ENCODE results near the gene WWP2.
"Not testable (repeated sequence)": the region's sequence is repeated elsewhere in the genome, so short reads cannot be mapped to it uniquely, and the experiment has no call there.

WWP2 gene

GRCh38 chr16:69747115-69747514, 15.0 kb upstream of the WWP2 start:
- DNase-seq: peak; percentile 89

GRCh38 chr16:69748694-69749345, 13.3 kb upstream of the WWP2 start:
- no peak for DNase-seq

GRCh38 chr16:69754143-69754468, 8.0 kb upstream of the WWP2 start:
- no peak for DNase-seq

- DNase-seq: peak; percentile 98
Observed at GRCh38 chr16:69754469-69755310, 7.4 kb upstream of the WWP2 start, which contains the start of gene NOB1. TSS of gene NOB1 (minus strand) at chr16:69754926. CDS start at chr16:69754910, 16 bp downstream.

DNA sequence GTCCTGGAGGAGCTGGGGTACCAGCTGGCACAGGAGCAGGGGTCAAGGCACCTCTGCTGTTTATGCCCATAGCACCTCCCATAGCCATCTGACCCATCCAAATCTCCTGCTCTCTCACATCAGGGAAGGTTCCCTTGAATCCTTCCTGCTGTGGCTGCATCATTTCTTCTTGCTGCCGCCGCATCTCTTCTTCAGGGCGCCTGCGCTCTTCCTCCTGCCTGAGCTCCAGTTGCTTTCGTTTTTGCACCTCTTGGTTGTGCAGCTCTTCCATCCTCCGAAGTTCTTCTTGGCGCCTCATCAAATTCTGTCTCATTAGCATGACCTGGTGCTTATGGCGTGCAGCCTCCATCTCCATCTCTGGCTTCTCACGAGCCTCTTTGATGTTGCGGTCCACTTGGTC, 5.4 kb upstream of the WWP2 start:
- DNase-seq: no peak

GRCh38 chr16:69757375-69757774, 4.8 kb upstream of the WWP2 start:
- DNase-seq: peak; percentile 34

DNA sequence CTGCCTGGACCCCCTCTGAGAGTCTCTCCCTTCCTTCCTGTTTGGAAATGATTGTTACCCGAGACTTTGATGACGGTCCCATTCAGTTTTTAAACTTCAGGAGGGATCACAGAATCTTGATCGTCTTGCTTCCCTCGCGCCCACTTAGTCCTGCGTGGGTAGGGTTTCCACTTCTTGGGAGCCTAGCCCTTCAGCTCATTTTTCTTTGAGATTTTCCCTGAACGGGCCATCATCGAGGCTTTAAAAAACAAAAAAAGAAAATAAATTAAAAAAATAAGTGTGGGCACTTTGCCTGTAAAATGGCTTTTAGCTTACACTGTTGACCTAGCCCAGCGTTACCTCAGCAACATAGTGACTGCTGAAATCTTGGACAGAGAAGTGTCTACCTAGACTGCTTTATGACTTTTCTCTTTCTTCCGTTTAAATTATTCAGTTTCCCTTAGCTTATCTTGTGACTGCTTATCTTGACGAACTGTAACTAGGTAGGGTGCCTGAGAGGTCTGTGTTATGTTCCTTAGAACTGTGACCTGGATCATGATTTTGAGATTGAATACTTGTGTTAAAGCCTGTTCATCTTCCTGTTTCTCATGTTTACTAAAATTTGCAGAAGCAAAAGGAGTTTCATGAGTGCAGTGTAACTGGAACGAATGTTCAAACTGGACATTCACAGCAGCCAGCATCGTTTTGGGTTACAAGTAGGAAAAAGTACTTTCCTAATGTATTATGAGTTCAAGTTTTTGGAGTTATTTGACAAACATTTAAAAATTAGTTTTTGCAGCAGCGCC, 874 bp downstream of the WWP2 start:
- no peak for DNase-seq

DNA sequence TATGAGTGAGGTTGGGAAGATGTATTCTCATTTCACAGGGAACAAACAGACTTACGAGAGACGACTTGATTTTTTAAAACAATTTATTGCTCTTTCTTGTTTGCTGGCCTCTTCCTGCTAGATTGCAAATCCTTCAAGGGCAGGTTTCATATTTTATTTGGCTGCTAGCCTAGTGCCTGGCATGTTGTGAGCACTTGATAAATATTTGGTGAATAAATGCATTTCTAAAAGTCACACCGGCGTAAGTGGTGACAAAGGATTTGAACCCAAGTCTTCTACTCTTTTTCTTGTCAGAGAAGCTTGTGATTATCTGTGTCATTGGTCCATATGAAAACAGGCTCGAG, 1.4 kb downstream of the WWP2 start:
- no peak for DNase-seq

DNA sequence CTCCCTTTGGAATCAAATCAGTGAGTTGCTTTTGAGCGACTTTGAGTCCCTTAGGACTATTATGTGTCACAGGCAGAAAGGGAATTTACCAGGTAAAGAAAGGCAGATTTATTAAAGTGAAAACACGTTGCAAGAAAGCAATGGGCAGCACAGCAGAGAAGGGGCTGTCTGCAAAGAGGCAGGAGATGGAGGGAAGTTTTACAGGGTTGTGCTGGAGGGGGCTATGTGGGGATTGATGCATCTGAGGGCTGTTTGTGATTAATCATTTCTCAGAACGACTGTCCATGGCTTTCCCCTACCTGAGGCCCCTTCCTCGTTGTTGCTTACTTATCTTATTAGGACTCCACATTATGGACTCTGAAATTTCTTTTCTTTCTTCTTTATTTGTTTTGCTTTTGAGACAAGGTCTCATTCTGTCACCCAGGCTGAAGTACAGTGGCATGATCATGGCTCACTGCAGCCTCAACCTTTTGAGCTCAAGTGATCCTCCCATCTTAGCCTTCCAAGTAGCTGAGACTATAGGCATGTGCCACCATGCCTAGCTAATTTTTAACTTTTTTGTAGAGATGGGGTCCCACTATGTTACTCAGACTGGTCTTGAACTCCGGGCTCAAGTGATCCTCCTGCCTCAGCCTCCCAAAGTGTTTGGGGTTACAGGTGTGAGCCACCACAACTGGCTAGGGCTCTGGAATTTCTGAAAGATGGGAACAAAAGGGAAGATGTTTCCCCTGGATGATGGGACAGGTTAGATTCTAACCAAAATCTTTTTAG, 5.5 kb downstream of the WWP2 start:
- DNase-seq: no peak

DNA sequence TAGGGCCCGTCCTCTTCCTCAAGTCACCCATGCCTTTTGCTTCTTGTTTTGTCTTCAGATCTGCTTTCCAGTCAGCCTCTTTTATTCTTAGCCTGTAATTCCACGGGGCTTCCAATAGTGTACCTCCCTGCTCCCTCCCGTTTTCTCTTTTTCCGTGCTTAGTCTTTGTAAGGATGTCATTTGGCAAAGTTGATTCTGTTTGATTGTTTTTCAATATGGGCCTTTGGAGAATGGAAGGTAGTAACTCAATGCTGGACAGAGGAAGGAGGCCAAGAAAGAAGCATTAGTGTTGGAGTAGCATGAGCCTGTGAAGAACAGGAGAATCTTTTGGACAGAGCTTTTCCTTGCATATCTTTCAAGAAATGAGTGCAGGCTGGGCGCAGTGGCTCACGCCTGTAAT, 6.5 kb downstream of the WWP2 start:
- no peak for DNase-seq

DNA sequence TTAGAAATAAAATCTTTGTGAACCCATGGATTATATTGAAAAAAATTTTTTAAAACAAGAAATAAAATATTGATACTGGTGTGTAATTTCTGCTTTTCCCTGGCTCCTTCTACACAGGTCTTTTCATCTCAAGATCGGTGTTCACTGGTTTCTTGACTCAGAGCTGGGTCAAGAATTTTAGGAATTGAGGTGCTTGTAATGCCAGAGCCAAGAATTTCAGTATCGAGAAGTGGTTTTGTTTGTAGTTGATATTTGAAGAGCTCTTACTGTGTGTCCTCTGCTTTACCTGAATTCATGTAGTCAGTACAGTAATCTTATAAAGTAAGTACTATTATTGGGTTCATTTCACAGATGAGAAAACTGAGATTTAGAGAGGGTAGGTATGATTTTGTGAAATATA, 7.3 kb downstream of the WWP2 start:
- no peak for DNase-seq

DNA sequence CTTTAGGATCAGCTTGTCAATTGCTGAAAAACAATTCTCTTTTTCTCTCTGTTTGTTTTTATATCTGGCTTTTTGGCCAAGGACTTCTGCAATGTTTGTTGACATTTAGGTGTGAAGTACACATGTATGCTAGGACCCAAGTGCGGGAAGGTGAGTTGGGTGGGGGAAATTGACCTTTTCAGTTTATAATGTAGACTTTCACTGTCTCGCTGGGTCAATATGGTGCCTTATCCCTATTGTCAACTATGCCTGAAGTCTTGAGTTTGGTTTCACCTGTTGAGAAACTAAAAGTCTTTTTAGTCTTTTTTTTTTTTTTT, 9.5 kb downstream of the WWP2 start:
- no peak for DNase-seq

DNA sequence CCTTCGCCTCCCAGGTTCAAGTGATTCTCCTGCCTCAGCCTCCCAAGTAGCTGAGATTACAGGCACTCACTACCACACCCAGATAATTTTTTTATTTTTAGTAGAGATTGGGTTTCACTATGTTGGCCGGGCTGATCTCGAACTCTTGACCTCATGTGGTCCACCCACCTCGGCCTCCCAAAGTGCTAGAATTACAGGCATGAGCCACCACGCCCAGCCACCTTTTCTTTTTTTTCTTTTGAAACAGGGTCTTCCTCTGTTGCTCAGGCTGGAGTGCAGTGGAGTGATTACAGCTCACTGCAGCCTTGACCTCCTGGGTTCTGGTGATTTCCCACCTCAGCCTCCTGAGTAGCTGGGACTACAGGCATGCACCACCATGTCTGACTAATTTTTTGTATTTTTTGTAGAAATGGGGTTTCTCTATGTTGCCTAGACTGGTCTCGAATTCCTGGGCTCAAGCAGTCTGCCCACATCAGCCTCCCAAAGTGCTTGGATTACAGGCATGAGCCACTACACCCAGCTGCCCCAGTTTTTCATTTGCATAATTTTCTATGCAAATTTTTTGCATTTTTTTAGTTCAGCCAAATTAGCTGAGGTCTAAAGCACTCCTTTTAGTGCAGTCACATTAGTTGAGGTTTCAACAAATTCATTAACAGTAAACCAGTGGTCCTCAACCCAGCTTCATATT, 11.3 kb downstream of the WWP2 start:
- no peak for DNase-seq

GRCh38 chr16:69775563-69775962, 13.4 kb downstream of the WWP2 start:
- DNase-seq: no peak

- no peak for DNase-seq
Observed at GRCh38 chr16:69779724-69780123, 17.6 kb downstream of the WWP2 start.

- DNase-seq: no peak
Observed at GRCh38 chr16:69781118-69781517, 19.0 kb downstream of the WWP2 start.

- DNase-seq: no peak
Observed at GRCh38 chr16:69784586-69784985, 22.5 kb downstream of the WWP2 start.

DNA sequence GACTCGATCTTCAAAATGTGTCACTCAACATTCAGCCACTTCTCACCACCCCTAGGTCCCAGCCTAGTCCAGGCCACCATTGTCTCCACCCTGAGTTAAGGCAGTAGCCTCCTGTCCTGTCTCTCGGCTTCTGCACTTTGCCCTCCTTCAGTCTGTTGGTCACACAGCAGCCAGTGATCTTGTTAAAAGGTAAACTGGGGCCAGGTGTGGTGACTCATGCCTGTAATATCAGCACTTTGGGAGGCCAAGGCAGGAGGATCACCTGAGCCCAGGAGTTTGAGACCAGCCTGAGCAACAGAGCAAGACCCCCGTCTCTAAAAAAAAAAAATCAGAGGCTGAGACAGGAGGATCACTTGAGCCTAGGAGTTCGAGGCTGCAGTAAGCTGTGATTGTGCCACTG, 25.8 kb downstream of the WWP2 start:
- no peak for DNase-seq

DNA sequence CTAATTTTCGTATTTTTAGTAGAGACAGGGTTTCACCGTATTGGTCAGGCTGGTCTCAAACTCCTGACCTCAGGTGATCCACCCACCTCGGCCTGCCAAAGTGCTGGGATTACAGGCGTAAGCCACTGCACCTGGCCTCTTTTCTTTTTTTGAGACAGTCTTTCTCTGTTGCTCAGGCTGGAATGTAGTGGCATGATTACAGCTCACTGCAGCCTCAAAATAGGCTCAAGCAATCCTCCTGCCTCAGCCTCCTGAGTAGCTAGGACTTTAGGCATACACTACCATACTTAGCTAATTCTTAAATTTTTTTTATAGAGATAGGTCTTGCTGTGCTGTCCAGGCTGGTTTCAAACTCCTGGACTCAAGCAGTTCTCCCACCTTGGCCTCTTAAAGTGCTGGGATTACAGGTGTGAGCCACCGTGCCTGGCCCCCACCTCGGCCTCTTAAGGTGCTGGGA, 29.3 kb downstream of the WWP2 start:
- DNase-seq: not testable (repeated sequence)

- no peak for DNase-seq
Observed at GRCh38 chr16:69793526-69793925, 31.4 kb downstream of the WWP2 start.

DNA sequence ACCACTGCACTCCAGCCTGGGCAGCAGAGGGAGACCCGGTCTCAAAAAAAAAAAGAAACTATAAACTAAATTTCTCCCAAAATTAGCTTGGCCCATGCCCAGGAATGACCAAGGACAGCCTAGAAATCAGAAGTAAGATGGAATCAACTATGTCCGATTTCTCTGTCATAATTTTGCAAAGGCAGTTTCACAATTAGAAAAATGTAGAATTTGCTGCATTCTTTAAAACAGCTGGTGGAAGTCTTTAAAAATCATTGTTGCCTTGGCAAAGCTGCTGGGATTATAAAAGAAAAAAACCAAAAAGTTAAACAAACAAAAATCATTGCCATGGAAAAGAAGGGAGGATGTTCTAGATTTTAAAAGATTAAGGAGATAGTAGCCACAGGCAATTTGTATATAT, 32.4 kb downstream of the WWP2 start:
- no peak for DNase-seq

GRCh38 chr16:69796285-69797118, 34.4 kb downstream of the WWP2 start:
- DNase-seq: peak; percentile 71
